Measurements from ENCODE around the gene CHST4. TPM values are rescaled to one million over a fixed set of nuclear protein-coding genes. Genes with fewer than 3 reads are reported as not detected.

The CHST4 gene
- total RNA-seq, 1 donor from 2014 or later = 0.09 TPM

- Histone ChIP-seq H3K27me3 (ENCODE audit: insufficient read depth, low read length) (no peaks in the 10 kb centered on the region), H3K4me1 (ENCODE audit: insufficient read depth, low read length) (peaks cover 7% of the 10 kb centered on the region), H3K79me2 (ENCODE audit: insufficient read depth, low read length) (no peaks in the 10 kb centered on the region), H3K9ac (ENCODE audit: low read length) (no peak overlapping the region), H4K20me1 (ENCODE audit: insufficient read depth, low read length) (no peaks in the 10 kb centered on the region), H3K4me3 (ENCODE audit: insufficient read depth, low read depth, low read length) (no peak overlapping the region), H2AFZ (ENCODE audit: low read depth, low read length) (no peak overlapping the region), H3K27ac (ENCODE audit: low read depth, low read length) (no peak overlapping the region), H3K36me3 (ENCODE audit: insufficient read depth, low read length) (no peaks in the 10 kb centered on the region), H3K4me2 (ENCODE audit: low read length) (no peak overlapping the region), H3K9me3 (ENCODE audit: insufficient read depth, low read depth, low read length) (no peaks in the 10 kb centered on the region)
- DNase-seq (ENCODE audit: low read depth) = no peak
- TF ChIP-seq EZH2 (IDR thresholded peaks at IDR 0.05; ENCODE audit: insufficient read depth, low read length) = no peak
- TF ChIP-seq, protein P1, sequence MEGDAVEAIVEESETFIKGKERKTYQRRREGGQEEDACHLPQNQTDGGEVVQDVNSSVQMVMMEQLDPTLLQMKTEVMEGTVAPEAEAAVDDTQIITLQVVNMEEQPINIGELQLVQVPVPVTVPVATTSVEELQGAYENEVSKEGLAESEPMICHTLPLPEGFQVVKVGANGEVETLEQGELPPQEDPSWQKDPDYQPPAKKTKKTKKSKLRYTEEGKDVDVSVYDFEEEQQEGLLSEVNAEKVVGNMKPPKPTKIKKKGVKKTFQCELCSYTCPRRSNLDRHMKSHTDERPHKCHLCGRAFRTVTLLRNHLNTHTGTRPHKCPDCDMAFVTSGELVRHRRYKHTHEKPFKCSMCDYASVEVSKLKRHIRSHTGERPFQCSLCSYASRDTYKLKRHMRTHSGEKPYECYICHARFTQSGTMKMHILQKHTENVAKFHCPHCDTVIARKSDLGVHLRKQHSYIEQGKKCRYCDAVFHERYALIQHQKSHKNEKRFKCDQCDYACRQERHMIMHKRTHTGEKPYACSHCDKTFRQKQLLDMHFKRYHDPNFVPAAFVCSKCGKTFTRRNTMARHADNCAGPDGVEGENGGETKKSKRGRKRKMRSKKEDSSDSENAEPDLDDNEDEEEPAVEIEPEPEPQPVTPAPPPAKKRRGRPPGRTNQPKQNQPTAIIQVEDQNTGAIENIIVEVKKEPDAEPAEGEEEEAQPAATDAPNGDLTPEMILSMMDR (IDR thresholded peaks at IDR 0.05; ENCODE audit: insufficient read depth, low read depth, low read length) = no peak
- peaks cover 2% of the 10 kb centered on the region for H3K4me1 Mint-ChIP-seq (ENCODE audit: low read depth, unreplicated experiment)
- no peak overlapping the region for H3K4me3 Mint-ChIP-seq (ENCODE audit: unreplicated experiment)
- H3K27me3 Mint-ChIP-seq (ENCODE audit: low read depth, unreplicated experiment) = peaks cover 5% of the 10 kb centered on the region
- H3K27ac Mint-ChIP-seq (ENCODE audit: unreplicated experiment) = no peak overlapping the region
- no peak for FAIRE-seq
- peaks cover 1% of the 10 kb centered on the region for H3K9me3 Mint-ChIP-seq (ENCODE audit: unreplicated experiment)
- H3K36me3 Mint-ChIP-seq (ENCODE audit: low read depth, unreplicated experiment) = no peaks in the 10 kb centered on the region
These were observed 41.7 kb downstream of the CHST4 start for GRCh38 chr16:71567931-71568330.

GRCh38 chr16:71568551-71568950 lies 42.3 kb downstream of the CHST4 start:
- no peak overlapping the region for H3K4me2 ChIP-seq (ENCODE audit: low read length)
- no peaks in the 10 kb centered on the region for H3K79me2 ChIP-seq (ENCODE audit: insufficient read depth, low read length)
- peak; percentile 27 for DNase-seq (ENCODE audit: low read depth)
- peaks cover 7% of the 10 kb centered on the region for H3K4me1 ChIP-seq (ENCODE audit: insufficient read depth, low read length)
- no peak overlapping the region for H3K4me3 ChIP-seq (ENCODE audit: insufficient read depth, low read depth, low read length)
- FAIRE-seq = no peak
- H3K36me3 ChIP-seq (ENCODE audit: insufficient read depth, low read length) = no peaks in the 10 kb centered on the region
- no peaks in the 10 kb centered on the region for H3K9me3 Mint-ChIP-seq (ENCODE audit: unreplicated experiment)
- H4K20me1 ChIP-seq (ENCODE audit: insufficient read depth, low read length) = no peaks in the 10 kb centered on the region
- H3K36me3 Mint-ChIP-seq (ENCODE audit: low read depth, unreplicated experiment) = no peaks in the 10 kb centered on the region
- no peak overlapping the region for H2AFZ ChIP-seq (ENCODE audit: low read depth, low read length)
- H3K27ac Mint-ChIP-seq (ENCODE audit: unreplicated experiment) = no peak overlapping the region
- TF ChIP-seq, protein P1 (IDR thresholded peaks at IDR 0.05; ENCODE audit: insufficient read depth, low read depth, low read length) = no peak
- no peak for TF ChIP-seq EZH2 (IDR thresholded peaks at IDR 0.05; ENCODE audit: insufficient read depth, low read length)
- H3K9ac ChIP-seq (ENCODE audit: low read length) = no peak overlapping the region
- no peaks in the 10 kb centered on the region for H3K27me3 ChIP-seq (ENCODE audit: insufficient read depth, low read length)
- no peak overlapping the region for H3K4me3 Mint-ChIP-seq (ENCODE audit: unreplicated experiment)
- H3K4me1 Mint-ChIP-seq (ENCODE audit: low read depth, unreplicated experiment) = peaks cover 2% of the 10 kb centered on the region
- peaks cover 5% of the 10 kb centered on the region for H3K27me3 Mint-ChIP-seq (ENCODE audit: low read depth, unreplicated experiment)
- H3K27ac ChIP-seq (ENCODE audit: low read depth, low read length) = no peak overlapping the region
- no peaks in the 10 kb centered on the region for H3K9me3 ChIP-seq (ENCODE audit: insufficient read depth, low read depth, low read length)

- Mint-ChIP-seq H3K9me3 (ENCODE audit: unreplicated experiment) (no peaks in the 10 kb centered on the region), H3K27me3 (ENCODE audit: low read depth, unreplicated experiment) (peaks cover 5% of the 10 kb centered on the region), H3K36me3 (ENCODE audit: low read depth, unreplicated experiment) (no peaks in the 10 kb centered on the region), H3K4me1 (ENCODE audit: low read depth, unreplicated experiment) (no peaks in the 10 kb centered on the region), H3K27ac (ENCODE audit: unreplicated experiment) (no peak overlapping the region), H3K4me3 (ENCODE audit: unreplicated experiment) (no peak overlapping the region)
- no peak overlapping the region for H3K27ac ChIP-seq (ENCODE audit: low read depth, low read length)
- H3K27me3 ChIP-seq (ENCODE audit: insufficient read depth, low read length) = no peaks in the 10 kb centered on the region
- H3K36me3 ChIP-seq (ENCODE audit: insufficient read depth, low read length) = no peaks in the 10 kb centered on the region
- H3K9ac ChIP-seq (ENCODE audit: low read length) = no peak overlapping the region
- H3K4me3 ChIP-seq (ENCODE audit: insufficient read depth, low read depth, low read length) = no peak overlapping the region
- H3K79me2 ChIP-seq (ENCODE audit: insufficient read depth, low read length) = no peaks in the 10 kb centered on the region
- TF ChIP-seq, protein P1 (IDR thresholded peaks at IDR 0.05; ENCODE audit: insufficient read depth, low read depth, low read length) = no peak
- TF ChIP-seq EZH2 (IDR thresholded peaks at IDR 0.05; ENCODE audit: insufficient read depth, low read length) = no peak
- FAIRE-seq (no peak), DNase-seq (ENCODE audit: low read depth) (no peak)
- H3K4me1 ChIP-seq (ENCODE audit: insufficient read depth, low read length) = peaks cover 5% of the 10 kb centered on the region
- no peak overlapping the region for H2AFZ ChIP-seq (ENCODE audit: low read depth, low read length)
- no peaks in the 10 kb centered on the region for H4K20me1 ChIP-seq (ENCODE audit: insufficient read depth, low read length)
- H3K4me2 ChIP-seq (ENCODE audit: low read length) = no peak overlapping the region
- no peaks in the 10 kb centered on the region for H3K9me3 ChIP-seq (ENCODE audit: insufficient read depth, low read depth, low read length)
These were observed 43.4 kb downstream of the CHST4 start for GRCh38 chr16:71569621-71570020.
